22Rv1 (cell line): Measurements from ENCODE around the gene MTURN.

ENCODE experiments used
- H3K27ac ChIP-seq: fragments of 450-650 bp; 2 replicates; pipeline ENCODE4 v1.5.1; 2017
- ZFX ChIP-seq: fragments of 450-650 bp; IDR thresholded peaks from 2 replicates; pipeline ENCODE4 v1.6.1; 2017; ENCODE audit warnings: antibody characterized with exemption, borderline replicate concordance
- TF ChIP-seq, protein P1 (sequence below): fragments of 450-650 bp; IDR thresholded peaks from 2 replicates; pipeline ENCODE4 v1.5.1; 2017; ENCODE audit warnings: mild to moderate bottlenecking

Gene MTURN

DNA sequence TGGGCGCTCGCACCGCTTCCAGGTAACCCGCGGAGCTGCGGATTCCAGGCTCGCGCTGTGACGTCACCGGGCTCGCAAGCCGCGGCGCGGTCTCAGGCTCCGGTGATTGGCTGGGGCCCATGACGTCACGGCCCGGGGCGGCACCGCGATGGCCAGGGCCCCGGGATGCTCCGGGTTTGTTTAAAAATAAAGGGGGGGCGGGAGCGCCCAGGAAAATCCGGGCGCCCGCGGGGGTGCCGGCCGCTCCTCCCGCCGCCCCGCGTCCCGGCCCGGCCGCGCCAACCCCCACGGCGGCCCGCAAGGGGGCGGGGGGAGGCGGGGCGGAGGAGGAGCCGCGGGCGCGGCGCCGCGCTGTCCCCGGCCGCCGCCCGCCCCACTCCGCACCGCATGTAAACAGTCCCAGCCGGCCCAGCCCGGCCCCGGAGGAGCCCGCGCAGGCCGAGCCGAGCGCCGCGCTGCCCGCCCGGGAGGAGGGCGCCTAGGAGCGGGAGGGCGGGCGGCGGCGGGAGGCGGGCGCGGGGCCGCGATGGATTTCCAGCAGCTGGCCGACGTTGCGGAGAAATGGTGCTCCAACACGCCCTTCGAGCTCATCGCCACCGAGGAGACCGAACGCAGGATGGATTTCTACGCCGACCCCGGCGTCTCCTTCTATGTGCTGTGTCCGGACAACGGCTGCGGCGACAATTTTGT lies at the start of gene MTURN:
TSS of gene MTURN (plus strand) at position 376 of the 690 bp plus-strand sequence. CDS start at position 527, 151 bp downstream.
- no peak for TF ChIP-seq ZFX
- TF ChIP-seq, protein P1, sequence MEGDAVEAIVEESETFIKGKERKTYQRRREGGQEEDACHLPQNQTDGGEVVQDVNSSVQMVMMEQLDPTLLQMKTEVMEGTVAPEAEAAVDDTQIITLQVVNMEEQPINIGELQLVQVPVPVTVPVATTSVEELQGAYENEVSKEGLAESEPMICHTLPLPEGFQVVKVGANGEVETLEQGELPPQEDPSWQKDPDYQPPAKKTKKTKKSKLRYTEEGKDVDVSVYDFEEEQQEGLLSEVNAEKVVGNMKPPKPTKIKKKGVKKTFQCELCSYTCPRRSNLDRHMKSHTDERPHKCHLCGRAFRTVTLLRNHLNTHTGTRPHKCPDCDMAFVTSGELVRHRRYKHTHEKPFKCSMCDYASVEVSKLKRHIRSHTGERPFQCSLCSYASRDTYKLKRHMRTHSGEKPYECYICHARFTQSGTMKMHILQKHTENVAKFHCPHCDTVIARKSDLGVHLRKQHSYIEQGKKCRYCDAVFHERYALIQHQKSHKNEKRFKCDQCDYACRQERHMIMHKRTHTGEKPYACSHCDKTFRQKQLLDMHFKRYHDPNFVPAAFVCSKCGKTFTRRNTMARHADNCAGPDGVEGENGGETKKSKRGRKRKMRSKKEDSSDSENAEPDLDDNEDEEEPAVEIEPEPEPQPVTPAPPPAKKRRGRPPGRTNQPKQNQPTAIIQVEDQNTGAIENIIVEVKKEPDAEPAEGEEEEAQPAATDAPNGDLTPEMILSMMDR = peak; percentile 12; the same call in 1 of the 2 replicates
- H3K27ac ChIP-seq = peak within 1 kb of the TSS; percentile 69

DNA sequence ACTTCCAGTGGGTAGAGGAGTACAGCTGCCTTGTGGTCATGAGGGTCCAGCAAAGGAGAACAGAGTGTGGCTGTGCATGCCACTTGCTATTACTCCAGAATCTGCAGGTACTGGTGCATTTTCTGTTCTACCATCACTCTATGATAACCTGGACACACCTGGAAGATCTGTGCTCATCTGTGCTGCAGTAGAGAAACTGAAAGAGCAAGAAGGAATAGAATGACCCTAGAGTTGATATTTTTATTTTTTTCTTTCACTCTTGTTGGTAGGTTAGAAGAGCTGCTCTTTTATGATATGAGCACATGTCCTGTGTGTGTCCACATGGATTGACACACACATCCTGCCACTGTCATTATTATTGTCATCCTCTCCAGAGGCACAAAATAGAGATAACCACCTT lies 48.3 kb upstream of the MTURN start:
- no peak overlapping the region for H3K27ac ChIP-seq

DNA sequence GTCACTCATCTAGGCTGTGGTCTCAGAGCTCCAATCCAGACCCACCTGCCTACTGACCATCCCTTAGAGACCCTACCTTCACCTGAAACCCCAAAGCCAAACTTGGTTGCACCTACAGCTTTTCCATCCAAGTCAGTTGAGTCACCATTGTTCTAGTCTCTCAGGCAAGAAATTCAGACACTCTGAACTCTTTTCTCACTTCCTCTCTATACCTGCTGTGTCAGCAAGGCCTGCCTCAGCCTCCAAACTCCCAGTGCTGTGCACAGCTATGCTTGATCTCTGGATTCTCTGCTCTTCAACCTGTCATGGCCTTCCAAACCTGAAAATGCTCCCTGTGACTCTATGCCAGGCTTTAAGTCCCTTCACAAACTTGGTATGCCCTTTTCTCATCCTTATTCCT lies 47.4 kb upstream of the MTURN start:
- TF ChIP-seq ZFX = no peak
- TF ChIP-seq, protein P1 = no peak
- no peak overlapping the region for H3K27ac ChIP-seq

More for the DNA sequence above, 48.3 kb upstream of the MTURN start:
- TF ChIP-seq, protein P1 = no peak
- TF ChIP-seq ZFX = no peak

DNA sequence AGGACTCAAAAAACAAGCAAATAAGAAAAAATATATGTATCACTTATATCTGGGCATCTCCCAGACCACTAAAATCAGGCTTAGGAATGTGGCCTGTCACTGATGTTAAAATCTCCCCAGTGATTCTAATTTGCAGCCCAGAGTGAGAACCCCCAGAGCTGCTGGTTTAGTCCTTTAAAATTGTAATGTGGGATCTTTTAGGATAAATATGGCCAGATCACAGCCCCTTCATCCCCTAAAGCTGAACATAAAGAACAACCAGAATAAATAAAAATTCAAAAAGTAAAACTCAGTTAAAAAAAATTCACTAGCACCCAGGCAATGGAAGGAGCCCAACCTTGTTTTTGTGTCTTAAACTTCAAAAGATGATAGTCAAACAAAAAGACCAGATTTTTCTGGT lies 46.4 kb upstream of the MTURN start:
- TF ChIP-seq, protein P1 = no peak
- no peak for TF ChIP-seq ZFX
- no peak overlapping the region for H3K27ac ChIP-seq

DNA sequence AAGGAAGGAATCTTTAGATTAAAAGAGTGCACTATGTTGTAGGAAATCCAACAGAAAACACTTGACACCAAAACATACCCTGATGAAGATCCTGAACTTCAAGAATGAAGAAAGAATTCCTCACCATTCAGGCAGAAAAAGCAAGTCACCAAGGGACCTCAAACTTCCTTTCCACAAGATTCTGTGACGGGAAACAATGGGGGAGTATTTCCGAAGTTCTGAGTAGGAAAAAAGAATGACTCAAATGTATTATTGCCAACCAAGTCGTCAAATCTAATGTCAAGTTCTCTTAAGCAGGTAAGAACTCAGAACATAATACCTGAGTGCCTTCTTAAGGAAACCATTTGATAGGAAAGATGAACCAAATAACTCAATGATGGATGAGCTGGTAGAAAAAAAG lies 44.7 kb upstream of the MTURN start:
- no peak overlapping the region for H3K27ac ChIP-seq
- TF ChIP-seq, protein P1 = no peak

DNA sequence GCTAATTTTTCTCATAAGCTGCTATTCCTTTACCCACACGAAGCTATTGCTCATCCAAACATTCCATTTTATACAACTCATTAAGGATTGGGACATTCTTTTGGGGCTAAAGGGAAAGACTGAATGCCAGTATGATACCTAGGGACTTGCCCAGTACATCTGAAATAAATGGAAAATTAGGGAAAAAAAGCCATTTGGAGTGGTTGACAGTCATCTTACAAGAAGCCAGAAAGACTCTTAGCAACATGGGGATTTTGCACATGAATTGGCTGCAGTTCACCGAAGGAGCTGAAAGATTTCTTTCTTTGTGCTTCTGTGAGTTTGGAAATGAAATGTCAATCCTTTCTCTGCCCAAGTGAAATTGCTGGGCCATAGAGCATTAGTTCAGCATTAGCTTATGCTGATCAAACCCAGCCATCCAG lies 43.3 kb upstream of the MTURN start:
- no peak overlapping the region for H3K27ac ChIP-seq
- TF ChIP-seq, protein P1 = no peak
- no peak for TF ChIP-seq ZFX

DNA sequence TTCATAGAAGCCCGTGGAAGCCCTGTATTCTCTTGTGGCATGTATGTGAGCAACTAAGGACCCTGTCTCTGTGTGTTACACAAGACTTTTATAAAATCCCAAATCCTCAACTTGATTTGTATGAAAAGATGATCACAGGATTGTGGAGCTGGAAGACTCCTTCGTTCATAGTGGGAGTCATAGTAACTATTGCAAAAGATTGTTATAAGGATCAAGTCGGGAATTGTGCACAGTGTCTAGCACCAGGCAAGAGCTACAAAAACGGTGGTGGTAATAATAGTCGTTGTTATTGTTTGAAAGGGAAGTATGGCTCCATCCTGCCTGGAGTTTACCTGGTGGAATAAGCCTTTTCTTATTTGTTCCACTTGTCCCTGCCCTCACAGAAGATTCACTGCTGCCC lies 42.8 kb upstream of the MTURN start:
- no peak overlapping the region for H3K27ac ChIP-seq
- TF ChIP-seq, protein P1 = no peak
- TF ChIP-seq ZFX = no peak
